Neuronal stem cell (in vitro differentiated cells): ENCODE measurements around the gene ABCB8.

ENCODE experiments used
- DNase-seq: peaks from one replicate; pipeline ENCODE4 v3.0.0-alpha.2; 2013; ENCODE audit warnings: low spot score
- H2AFZ ChIP-seq: one replicate; pipeline ENCODE4 v1.6.1; 2013; ENCODE audit warnings: mild to moderate bottlenecking, low read length, inconsistent platforms
- H2AK5ac ChIP-seq: 2 replicates; pipeline ENCODE4 v1.6.1; 2013; ENCODE audit warnings: low read depth, mild to moderate bottlenecking, inconsistent platforms, low read length, moderate library complexity, mixed read lengths
- H2BK120ac ChIP-seq: 2 replicates; pipeline ENCODE4 v1.6.1; 2013; ENCODE audit warnings: low read depth, mild to moderate bottlenecking, inconsistent platforms, low read length, moderate library complexity, mixed read lengths
- H2BK12ac ChIP-seq: one replicate; pipeline ENCODE4 v1.6.1; 2013; ENCODE audit warnings: low read length, inconsistent platforms
- H2BK15ac ChIP-seq: 2 replicates; pipeline ENCODE4 v1.6.1; 2013; ENCODE audit warnings: mild to moderate bottlenecking, low read length, inconsistent platforms, mixed read lengths
- H2BK5ac ChIP-seq: one replicate; pipeline ENCODE4 v1.6.1; 2013; ENCODE audit warnings: inconsistent platforms, mild to moderate bottlenecking, low read length, moderate library complexity
- H3K14ac ChIP-seq: one replicate; pipeline ENCODE4 v1.6.1; 2013; ENCODE audit warnings: low read length, inconsistent platforms
- H3K18ac ChIP-seq: 2 replicates; pipeline ENCODE4 v1.6.1; 2013; ENCODE audit warnings: low read length, inconsistent platforms
- H3K23ac ChIP-seq: 2 replicates; pipeline ENCODE4 v1.6.1; 2013; ENCODE audit warnings: low read depth, mild to moderate bottlenecking, mixed read lengths, low read length, inconsistent platforms; ENCODE audit not compliant: poor library complexity
- H3K27ac ChIP-seq: replicated peaks from 3 replicates; pipeline ENCODE4 v1.5.1; 2013; ENCODE audit warnings: low read length, inconsistent platforms
- H3K27me3 ChIP-seq, 3 experiments: 2 replicates each; pipeline ENCODE4 v1.6.1; 2013; ENCODE audit warnings: low read length in 3 of 3, mild to moderate bottlenecking in 2 of 3, inconsistent platforms in 1 of 3, low read depth in 1 of 3, mixed read lengths in 1 of 3, moderate library complexity in 1 of 3; ENCODE audit not compliant: control insufficient read depth in 3 of 3, insufficient read depth in 3 of 3
- H3K36me3 ChIP-seq, 2 donors: replicated peaks in 1 of 2; 2 replicates each; pipeline ENCODE4 v1.6.1; 2013; ENCODE audit warnings: low read length in 2 of 2; ENCODE audit not compliant: control insufficient read depth in 2 of 2, insufficient read depth in 2 of 2
- H3K4ac ChIP-seq: 2 replicates; pipeline ENCODE4 v1.6.1; 2013; ENCODE audit warnings: inconsistent platforms, mild to moderate bottlenecking, low read length, moderate library complexity
- H3K4me1 ChIP-seq, 2 donors: 1 replicate in 1 of 2; 2 replicates in 1 of 2; pipeline ENCODE4 v1.6.1; 2013; ENCODE audit warnings: low read length in 2 of 2, low read depth in 1 of 2; ENCODE audit not compliant: control insufficient read depth in 2 of 2, insufficient read depth in 1 of 2
- H3K4me2 ChIP-seq: one replicate; pipeline ENCODE4 v1.6.1; 2013; ENCODE audit warnings: mild to moderate bottlenecking, low read length, inconsistent platforms; ENCODE audit not compliant: insufficient read depth, poor library complexity, severe bottlenecking
- H3K4me3 ChIP-seq, 2 donors: 2 replicates each; pipeline ENCODE4 v1.5.1; 2013; ENCODE audit warnings: low read length in 2 of 2, mild to moderate bottlenecking in 2 of 2, inconsistent platforms in 1 of 2, moderate library complexity in 1 of 2
- H3K79me1 ChIP-seq: one replicate; pipeline ENCODE4 v1.6.1; 2013; ENCODE audit warnings: low read depth, mild to moderate bottlenecking, inconsistent platforms, low read length, moderate library complexity
- H3K9ac ChIP-seq: one replicate; pipeline ENCODE4 v1.6.1; 2013; ENCODE audit warnings: mild to moderate bottlenecking, low read depth, low read length, inconsistent platforms; ENCODE audit not compliant: poor library complexity
- H3K9me3 ChIP-seq, 2 donors: replicated peaks in 1 of 2; 2 replicates each; pipeline versions ENCODE3 to v1.6.1; 2013; ENCODE audit warnings: low read length in 2 of 2, mild to moderate bottlenecking in 2 of 2, inconsistent platforms in 1 of 2, low read depth in 1 of 2, mixed read lengths in 1 of 2, moderate library complexity in 1 of 2; ENCODE audit not compliant: control insufficient read depth in 2 of 2, insufficient read depth in 1 of 2
- H4K8ac ChIP-seq: one replicate; pipeline ENCODE4 v1.6.1; 2013; ENCODE audit warnings: low read depth, mild to moderate bottlenecking, inconsistent platforms, low read length, moderate library complexity
- H4K91ac ChIP-seq: one replicate; pipeline ENCODE4 v1.6.1; 2013; ENCODE audit warnings: low read length, low read depth, mild to moderate bottlenecking, inconsistent platforms; ENCODE audit not compliant: poor library complexity
- WGBS, 2 donors: extraction: QIAGEN DNeasy Blood & Tissue Kit; methylation state at CpG; one replicate each; pipeline ENCODE4 v1.1.7; 2013; ENCODE audit warnings: missing lambda C conversion rate in 2 of 2, mixed read lengths in 1 of 2; ENCODE audit not compliant: insufficient read length in 2 of 2, insufficient replicate concordance in 1 of 2; ENCODE audit errors: extremely low coverage in 2 of 2; 5-methylcytosine and 5-hydroxymethylcytosine counted together

The ABCB8 gene

GRCh38 chr7:151088019-151088855, 60.0 kb downstream of the ABCB8 start:
- Histone ChIP-seq H3K4me2 (peak overlapping the region; percentile 97), H4K8ac (no peak overlapping the region), H2BK5ac (no peak overlapping the region), H4K91ac (no peak overlapping the region), H3K4ac (no peak overlapping the region), H2BK120ac (no peak overlapping the region), H2BK12ac (no peak overlapping the region), H3K4me3 (peak overlapping the region; percentile 90 to 95), H3K36me3 (peaks cover 3 to 35% of the 10 kb centered on the region in 2 donors), H2AK5ac (peak overlapping the region; percentile 79), H2AFZ (no peak overlapping the region), H2BK15ac (no peak overlapping the region), H3K18ac (peak overlapping the region; percentile 88), H3K23ac (peak overlapping the region; percentile 95), H3K9me3 (no peaks in the 10 kb centered on the region), H3K27me3 (peaks cover 0 to 6% (median 0%) of the 10 kb centered on the region in 3 experiments), H3K9ac (peak overlapping the region; percentile 87), H3K27ac (no peak overlapping the region), H3K14ac (no peak overlapping the region), H3K79me1 (peaks cover 14% of the 10 kb centered on the region), H3K4me1 (peaks cover 28 to 30% of the 10 kb centered on the region in 2 donors)
- no peak for DNase-seq
- no CpG with 5 or more reads among the region's 16 CpGs for WGBS, 2 donors

GRCh38 chr7:151088856-151089699, 60.8 kb downstream of the ABCB8 start:
- Histone ChIP-seq H3K23ac (peak overlapping the region; percentile 57), H3K27ac (no peak overlapping the region), H3K36me3 (peaks cover 3 to 44% of the 10 kb centered on the region in 2 donors), H3K9me3 (no peaks in the 10 kb centered on the region), H3K4me3 (peak overlapping the region in 1 of 2 donors; percentile 95), H4K91ac (no peak overlapping the region), H3K9ac (no peak overlapping the region), H2AFZ (no peak overlapping the region), H2AK5ac (no peak overlapping the region), H2BK12ac (peak overlapping the region; percentile 59), H4K8ac (no peak overlapping the region), H2BK5ac (no peak overlapping the region), H3K4me1 (peaks cover 27 to 28% of the 10 kb centered on the region in 2 donors), H3K14ac (no peak overlapping the region), H3K27me3 (peaks cover 0 to 3% (median 0%) of the 10 kb centered on the region in 3 experiments), H3K79me1 (peaks cover 20% of the 10 kb centered on the region), H2BK120ac (no peak overlapping the region), H3K18ac (peak overlapping the region; percentile 84), H2BK15ac (no peak overlapping the region), H3K4me2 (peak overlapping the region; percentile 40), H3K4ac (no peak overlapping the region)
- DNase-seq = peak; percentile 58
- WGBS, 2 donors = no CpG with 5 or more reads among the region's 30 CpGs

GRCh38 chr7:151089893-151090730, 61.9 kb downstream of the ABCB8 start:
- WGBS, 2 donors = no CpG with 5 or more reads among the region's 22 CpGs
- peaks cover 26 to 27% of the 10 kb centered on the region in 2 donors for H3K4me1 ChIP-seq
- no peak overlapping the region for H3K4me2 ChIP-seq
- H2BK120ac ChIP-seq = no peak overlapping the region
- H3K4me3 ChIP-seq = no peak overlapping the region
- no peak overlapping the region for H3K4ac ChIP-seq
- no peak overlapping the region for H2BK15ac ChIP-seq
- H2BK12ac ChIP-seq = no peak overlapping the region
- DNase-seq = no peak
- H3K23ac ChIP-seq = no peak overlapping the region
- H2AFZ ChIP-seq = no peak overlapping the region
- H3K18ac ChIP-seq = peak overlapping the region; percentile 84
- H3K36me3 ChIP-seq = peaks cover 3 to 46% of the 10 kb centered on the region in 2 donors
- no peak overlapping the region for H4K91ac ChIP-seq
- no peak overlapping the region for H3K9ac ChIP-seq
- no peak overlapping the region for H3K27ac ChIP-seq
- H3K79me1 ChIP-seq = peaks cover 20% of the 10 kb centered on the region
- no peaks in the 10 kb centered on the region for H3K9me3 ChIP-seq
- H2BK5ac ChIP-seq = peak overlapping the region; percentile 42
- H3K14ac ChIP-seq = no peak overlapping the region
- H4K8ac ChIP-seq = no peak overlapping the region
- H3K27me3 ChIP-seq = peaks cover 0 to 3% (median 0%) of the 10 kb centered on the region in 3 experiments
- no peak overlapping the region for H2AK5ac ChIP-seq
